Measurements from ENCODE around the gene GRIN3B. TPM values are rescaled to one million over a fixed set of nuclear protein-coding genes. Genes with fewer than 3 reads are reported as not detected.
A peak's percentile ranks its signal among the peaks of the same experiment; 100 is the strongest.
"Not testable (repeated sequence)": the region's sequence is repeated elsewhere in the genome, so short reads cannot be mapped to it uniquely, and the experiment has no call there.

GRIN3B gene, protein sequence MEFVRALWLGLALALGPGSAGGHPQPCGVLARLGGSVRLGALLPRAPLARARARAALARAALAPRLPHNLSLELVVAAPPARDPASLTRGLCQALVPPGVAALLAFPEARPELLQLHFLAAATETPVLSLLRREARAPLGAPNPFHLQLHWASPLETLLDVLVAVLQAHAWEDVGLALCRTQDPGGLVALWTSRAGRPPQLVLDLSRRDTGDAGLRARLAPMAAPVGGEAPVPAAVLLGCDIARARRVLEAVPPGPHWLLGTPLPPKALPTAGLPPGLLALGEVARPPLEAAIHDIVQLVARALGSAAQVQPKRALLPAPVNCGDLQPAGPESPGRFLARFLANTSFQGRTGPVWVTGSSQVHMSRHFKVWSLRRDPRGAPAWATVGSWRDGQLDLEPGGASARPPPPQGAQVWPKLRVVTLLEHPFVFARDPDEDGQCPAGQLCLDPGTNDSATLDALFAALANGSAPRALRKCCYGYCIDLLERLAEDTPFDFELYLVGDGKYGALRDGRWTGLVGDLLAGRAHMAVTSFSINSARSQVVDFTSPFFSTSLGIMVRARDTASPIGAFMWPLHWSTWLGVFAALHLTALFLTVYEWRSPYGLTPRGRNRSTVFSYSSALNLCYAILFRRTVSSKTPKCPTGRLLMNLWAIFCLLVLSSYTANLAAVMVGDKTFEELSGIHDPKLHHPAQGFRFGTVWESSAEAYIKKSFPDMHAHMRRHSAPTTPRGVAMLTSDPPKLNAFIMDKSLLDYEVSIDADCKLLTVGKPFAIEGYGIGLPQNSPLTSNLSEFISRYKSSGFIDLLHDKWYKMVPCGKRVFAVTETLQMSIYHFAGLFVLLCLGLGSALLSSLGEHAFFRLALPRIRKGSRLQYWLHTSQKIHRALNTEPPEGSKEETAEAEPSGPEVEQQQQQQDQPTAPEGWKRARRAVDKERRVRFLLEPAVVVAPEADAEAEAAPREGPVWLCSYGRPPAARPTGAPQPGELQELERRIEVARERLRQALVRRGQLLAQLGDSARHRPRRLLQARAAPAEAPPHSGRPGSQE
- not detected for total RNA-seq

DNA sequence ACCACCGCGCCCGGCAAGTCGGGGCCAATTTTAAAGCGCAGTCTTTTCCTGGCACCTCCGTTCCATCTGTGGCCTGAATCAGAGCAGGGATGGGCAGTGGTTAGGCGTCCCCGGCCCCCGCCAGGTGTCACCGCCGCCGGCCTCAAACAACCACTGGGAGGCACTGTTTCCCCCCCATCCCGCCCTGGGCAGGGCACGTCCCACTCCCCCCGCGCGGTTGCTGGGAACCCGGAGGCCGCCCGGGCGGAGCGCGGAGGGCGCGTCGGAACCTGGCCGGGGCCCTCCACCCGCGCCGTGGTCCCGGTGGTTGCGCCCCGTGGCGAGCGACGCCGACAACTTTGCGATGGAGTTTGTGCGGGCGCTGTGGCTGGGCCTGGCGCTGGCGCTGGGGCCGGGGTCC lies at the start of gene GRIN3B:
GRIN3B (plus strand) TSS at position 325 of the 400 bp plus-strand sequence; CDS start at position 344, 19 bp downstream.
- Mint-ChIP-seq H3K27me3 (peaks cover 43% of the 10 kb centered on the region), H3K36me3 (no peaks in the 10 kb centered on the region), H3K27ac (no peak within 1 kb of the TSS), H3K4me1 (peaks cover 8% of the 10 kb centered on the region), H3K4me3 (no peak within 1 kb of the TSS), H3K9me3 (no peaks in the 10 kb centered on the region)
- peak; percentile 66 for DNase-seq

DNA sequence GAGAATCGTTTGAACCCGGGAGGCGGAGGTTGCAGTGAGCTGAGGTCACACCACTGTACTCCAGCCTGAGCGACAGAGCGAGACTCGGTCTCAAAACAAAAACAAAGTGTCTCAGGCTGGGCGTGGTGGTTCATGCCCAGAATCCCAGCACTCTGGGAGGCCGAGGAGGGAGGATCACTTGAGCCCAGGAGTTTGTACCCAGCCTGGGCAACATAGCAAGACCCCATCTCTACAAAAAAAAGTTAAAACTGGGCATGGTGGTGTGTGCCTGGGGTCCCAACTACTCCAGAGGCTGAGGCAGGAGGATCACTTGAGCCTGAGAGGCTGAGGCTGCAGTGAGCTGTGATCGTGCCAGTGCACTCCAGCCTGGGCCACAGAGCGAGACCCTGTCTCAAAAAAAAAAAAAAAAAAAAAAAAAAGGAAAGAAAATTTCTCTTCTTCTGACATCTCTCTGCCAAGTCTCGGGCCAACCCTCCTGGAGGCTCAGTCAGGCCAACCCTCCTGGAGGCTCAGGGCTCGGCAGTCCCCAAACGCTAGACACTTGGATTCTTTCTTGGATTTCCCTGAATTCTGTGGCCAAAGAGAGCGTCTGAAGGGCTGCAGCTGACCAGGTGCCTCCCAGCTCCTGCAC lies 48.1 kb upstream of the GRIN3B start:
- H3K9me3 Mint-ChIP-seq, result no peaks in the 10 kb centered on the region
- H3K4me1 Mint-ChIP-seq, result no peaks in the 10 kb centered on the region
- no peak overlapping the region for H3K4me3 Mint-ChIP-seq
- no peak overlapping the region for H3K27ac Mint-ChIP-seq
- no peak for DNase-seq
- no peaks in the 10 kb centered on the region for H3K36me3 Mint-ChIP-seq
- H3K27me3 Mint-ChIP-seq, result no peaks in the 10 kb centered on the region

DNA sequence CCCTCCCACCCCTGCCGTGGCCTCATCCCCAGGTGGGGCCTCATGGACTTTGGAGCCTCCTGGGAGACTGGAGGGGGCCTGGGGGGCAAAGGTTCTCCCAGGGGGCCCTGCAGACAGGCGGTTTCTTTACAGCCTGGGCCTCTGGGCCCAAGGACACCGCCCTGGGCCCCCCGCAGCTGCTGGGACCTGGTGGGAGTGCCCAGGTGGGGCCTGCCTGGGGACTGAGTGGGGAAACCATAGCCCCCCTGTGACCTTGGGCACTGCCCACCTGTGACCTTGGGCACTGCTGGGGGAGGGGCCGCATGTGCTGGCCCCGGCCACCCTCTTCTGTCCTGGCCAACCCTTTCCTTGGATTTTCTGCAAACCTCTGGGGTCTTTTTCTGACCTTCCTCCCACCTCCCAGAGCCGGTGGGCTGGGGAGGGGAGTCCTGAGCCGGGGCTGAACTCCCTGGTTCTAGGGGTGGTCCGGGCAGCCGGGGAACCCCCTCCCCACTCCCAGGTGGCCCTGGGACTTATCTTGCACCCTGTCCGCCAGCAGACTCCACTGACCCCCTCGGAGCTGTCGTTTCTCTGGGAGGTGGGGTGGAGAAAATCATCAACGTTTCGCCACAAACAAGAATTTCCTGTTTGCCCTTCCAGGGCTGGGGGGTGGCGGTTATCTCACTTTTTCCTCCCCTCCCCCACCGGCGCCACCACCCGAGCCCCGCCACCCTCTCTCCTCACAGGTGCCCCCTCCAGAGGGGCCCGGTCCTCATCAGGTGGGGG lies 47.4 kb upstream of the GRIN3B start:
- no peak for DNase-seq
- Mint-ChIP-seq H3K36me3 (no peaks in the 10 kb centered on the region), H3K27ac (no peak overlapping the region), H3K4me3 (no peak overlapping the region), H3K9me3 (no peaks in the 10 kb centered on the region), H3K4me1 (no peaks in the 10 kb centered on the region), H3K27me3 (no peaks in the 10 kb centered on the region)

DNA sequence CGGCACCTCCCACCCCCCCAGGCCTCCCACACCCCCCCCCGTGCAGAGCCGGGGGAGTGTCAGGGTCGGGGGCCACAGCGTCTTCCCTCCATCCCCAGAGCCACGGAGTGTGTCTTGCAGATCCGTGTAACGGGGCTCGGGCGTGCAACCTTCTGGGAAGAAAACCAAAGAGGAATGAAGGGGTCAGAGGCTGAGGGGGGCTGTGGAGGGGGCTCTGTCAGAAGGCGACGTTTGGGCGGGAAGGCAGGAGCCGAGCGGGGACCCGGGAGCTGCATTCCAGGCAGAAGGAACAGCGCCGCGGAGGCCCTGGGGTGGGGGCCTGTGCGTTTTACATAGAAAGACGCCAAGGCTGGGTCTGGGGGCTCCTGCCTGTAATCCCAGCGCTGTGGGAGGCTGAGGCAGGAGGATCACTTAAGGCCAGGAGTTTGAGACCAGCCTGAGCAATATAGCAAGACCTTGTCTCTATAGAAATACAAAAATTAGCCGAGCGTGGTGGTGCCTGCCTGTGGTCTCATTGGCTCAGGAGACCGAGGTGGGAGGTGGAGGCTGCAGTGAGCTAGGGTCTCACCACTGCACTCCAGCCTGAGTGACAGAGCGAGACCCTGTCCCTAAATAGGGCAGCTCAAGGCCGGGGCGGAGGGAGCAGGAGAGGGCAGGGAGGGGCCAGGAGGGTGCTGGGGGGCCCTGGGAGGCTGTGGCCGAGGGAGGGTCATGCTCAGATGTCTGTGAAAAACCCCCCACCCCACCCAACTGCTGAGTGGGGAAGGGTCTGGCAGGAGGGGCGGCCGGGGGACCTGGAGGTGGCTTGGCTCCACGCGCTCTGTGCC lies 46.6 kb upstream of the GRIN3B start:
- Mint-ChIP-seq H3K27me3 (no peaks in the 10 kb centered on the region), H3K4me3 (no peak overlapping the region), H3K27ac (no peak overlapping the region), H3K36me3 (no peaks in the 10 kb centered on the region), H3K4me1 (no peaks in the 10 kb centered on the region), H3K9me3 (no peaks in the 10 kb centered on the region)
- no peak for DNase-seq

DNA sequence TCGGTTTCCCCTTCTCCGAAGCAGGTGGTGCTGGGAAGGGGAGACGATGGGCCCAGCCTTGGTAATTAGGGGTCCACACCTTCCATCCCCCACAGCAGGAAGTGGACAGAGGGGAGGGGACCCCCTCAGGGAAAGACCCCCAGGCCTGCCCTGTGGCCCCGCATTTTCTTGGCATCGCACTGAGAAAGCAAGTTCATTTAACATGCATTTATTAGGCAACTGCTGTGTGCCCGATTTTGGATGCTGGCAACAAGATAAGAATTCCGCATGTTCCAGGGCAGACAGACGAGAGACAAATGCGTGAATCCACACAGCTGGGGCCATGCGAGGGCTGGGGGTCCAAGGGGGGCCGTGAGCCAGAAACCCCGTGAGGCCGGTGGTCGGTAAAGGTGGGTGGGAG lies 45.9 kb upstream of the GRIN3B start:
- DNase-seq, result no peak
- H3K27ac Mint-ChIP-seq, result no peak overlapping the region
- H3K4me3 Mint-ChIP-seq, result no peak overlapping the region
- no peaks in the 10 kb centered on the region for H3K9me3 Mint-ChIP-seq
- peaks cover 3% of the 10 kb centered on the region for H3K4me1 Mint-ChIP-seq
- H3K27me3 Mint-ChIP-seq, result no peaks in the 10 kb centered on the region
- H3K36me3 Mint-ChIP-seq, result no peaks in the 10 kb centered on the region

DNA sequence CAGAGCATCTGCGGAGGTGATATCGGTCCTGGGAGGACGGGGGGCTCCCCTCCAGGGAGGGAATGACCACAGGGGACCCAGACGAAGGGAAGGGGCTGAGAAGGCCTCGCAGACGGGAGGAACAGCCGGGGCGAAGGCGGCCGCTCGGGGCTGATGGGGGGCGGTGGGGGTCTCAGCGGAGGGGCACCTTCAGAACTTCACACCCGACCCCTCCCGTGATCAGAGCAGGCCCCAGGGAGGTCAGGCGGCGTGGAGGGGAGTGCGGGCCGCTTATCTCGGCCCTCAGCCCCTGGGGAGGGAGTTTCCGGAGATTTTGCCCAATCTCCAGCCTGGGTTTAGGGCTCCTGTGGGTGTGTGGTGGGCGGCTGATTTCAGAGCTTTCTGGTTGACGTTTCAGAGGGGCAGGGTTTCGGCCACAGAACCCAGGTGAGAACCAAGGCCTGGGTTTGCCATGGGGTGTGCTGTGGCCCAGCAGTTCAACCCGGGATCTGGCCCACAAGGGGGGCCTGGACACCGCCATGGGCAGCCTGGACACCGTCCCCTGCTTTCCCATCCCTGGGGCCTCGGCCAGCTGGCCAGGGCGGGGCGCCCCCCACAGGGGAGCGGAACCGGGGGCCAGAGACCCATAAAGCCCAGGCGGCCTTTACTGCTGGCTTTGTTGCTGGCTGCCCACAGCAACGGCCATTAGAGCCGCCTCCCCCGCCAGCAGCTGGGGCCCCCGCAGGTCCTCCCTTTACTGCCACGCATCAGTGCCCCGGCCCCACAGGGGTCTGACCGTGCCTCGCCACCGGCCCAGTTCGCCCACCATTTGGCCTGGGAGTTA lies 45.3 kb upstream of the GRIN3B start:
- no peak overlapping the region for H3K4me3 Mint-ChIP-seq
- H3K9me3 Mint-ChIP-seq, result no peaks in the 10 kb centered on the region
- no peaks in the 10 kb centered on the region for H3K27me3 Mint-ChIP-seq
- H3K4me1 Mint-ChIP-seq, result peaks cover 3% of the 10 kb centered on the region
- H3K36me3 Mint-ChIP-seq, result no peaks in the 10 kb centered on the region
- DNase-seq, result no peak
- no peak overlapping the region for H3K27ac Mint-ChIP-seq

DNA sequence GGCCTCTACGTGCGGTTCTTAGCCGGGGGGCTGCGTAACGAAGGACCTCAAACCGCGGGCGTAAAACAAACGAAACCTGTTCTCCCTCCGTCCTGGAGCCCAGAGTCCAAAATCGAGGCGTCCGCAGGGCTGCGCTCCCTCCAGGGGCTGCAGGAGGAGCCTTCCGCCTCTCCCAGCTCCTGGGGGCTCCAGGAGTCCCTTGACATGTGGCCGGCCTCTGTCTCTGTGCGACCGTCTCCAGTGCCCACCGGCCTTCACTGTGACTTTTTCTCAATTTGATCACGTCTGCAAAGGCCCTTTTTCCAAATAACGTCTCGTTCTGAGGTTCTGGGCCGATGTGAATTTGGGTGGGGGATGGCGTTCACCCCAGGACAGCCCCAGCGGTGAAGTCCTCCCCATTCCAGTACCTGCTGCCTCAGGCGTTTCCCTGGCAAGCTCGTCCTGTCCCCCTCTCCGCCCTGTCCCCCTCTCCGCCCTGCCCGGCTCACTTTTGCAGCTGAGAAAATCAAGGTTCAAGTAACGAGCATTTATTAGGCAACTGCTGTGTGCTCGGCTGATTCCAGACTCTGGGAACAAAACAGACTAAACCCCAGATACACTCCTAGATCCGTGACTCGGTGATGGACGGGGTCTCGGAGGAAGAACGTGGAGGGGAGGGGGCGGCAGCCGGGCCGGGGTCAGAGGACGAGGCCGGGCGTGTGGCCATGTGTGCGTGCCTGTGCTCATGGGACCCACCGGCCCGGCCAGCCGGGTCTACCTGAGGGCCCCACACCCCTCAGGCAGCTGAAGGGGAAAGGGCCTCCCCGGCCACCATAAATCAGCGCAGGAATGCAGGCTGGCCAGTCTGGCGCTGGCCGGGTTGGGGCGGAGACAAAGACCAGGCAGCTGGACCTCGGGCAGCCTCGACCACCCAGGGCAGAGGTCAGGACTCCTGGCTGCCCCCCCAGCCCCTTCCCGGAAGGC lies 44.1 kb upstream of the GRIN3B start:
- Mint-ChIP-seq H3K36me3 (no peaks in the 10 kb centered on the region), H3K4me3 (no peak overlapping the region), H3K27ac (no peak overlapping the region), H3K27me3 (no peaks in the 10 kb centered on the region), H3K9me3 (no peaks in the 10 kb centered on the region), H3K4me1 (peaks cover 3% of the 10 kb centered on the region)
- DNase-seq, result no peak

DNA sequence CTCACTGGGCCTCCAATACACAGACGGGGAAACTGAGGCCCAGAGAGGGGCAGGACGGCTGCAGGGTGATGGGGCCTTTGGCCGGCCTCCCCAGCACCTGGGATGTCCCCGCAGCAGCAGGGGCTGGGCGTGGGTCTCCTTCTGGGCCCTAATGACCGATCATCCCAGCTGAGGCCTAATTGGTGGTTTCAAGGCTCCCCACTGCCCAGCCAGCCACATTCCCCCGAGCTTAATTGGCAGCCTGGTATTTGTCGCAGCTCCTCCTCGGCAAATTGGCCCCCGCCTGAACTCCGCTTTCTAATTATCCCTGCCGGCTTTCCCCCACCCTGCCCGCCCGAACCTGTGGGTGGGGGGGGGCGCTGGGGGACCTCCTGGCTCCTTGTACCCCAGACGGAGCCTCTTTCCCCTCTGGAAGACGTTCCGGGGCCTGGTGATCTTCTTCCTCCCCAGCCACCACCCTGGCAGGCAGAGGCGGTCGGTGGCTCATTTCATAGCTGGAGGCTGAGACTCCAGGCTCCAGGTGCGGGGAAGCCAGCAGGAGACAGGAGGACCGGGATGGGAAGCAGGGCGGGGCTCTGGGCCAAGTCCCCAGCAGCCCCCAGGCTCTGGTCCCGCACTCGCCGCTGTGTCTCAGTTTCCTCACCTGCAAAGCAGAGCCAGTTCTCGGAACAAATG lies 43.3 kb upstream of the GRIN3B start:
- Mint-ChIP-seq H3K27me3 (no peaks in the 10 kb centered on the region), H3K27ac (no peak overlapping the region), H3K4me1 (peaks cover 3% of the 10 kb centered on the region), H3K9me3 (no peaks in the 10 kb centered on the region), H3K36me3 (no peaks in the 10 kb centered on the region), H3K4me3 (no peak overlapping the region)
- no peak for DNase-seq

DNA sequence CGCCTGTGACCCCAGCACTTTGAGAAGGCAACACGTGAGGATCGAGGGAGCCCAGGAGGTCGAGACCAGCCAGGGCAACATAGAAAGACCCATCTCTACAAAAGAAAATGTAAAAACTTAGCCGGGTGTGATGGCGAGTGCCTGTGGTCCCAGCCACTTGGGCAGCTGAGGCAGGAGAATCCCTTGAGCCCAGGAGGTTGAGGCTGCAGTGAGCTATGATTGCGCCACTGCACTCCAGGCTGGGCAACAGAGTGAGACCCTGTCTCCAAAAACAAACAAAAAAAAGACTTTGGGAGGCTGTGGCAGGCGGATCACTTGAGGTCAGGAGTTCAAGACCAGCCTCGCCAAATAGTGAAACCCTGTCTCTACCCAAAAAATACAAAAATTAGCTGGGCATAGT lies 42.6 kb upstream of the GRIN3B start:
- H3K27ac Mint-ChIP-seq, H3K4me1 Mint-ChIP-seq, DNase-seq, H3K36me3 Mint-ChIP-seq, H3K9me3 Mint-ChIP-seq, H3K4me3 Mint-ChIP-seq, H3K27me3 Mint-ChIP-seq: not testable (repeated sequence)

DNA sequence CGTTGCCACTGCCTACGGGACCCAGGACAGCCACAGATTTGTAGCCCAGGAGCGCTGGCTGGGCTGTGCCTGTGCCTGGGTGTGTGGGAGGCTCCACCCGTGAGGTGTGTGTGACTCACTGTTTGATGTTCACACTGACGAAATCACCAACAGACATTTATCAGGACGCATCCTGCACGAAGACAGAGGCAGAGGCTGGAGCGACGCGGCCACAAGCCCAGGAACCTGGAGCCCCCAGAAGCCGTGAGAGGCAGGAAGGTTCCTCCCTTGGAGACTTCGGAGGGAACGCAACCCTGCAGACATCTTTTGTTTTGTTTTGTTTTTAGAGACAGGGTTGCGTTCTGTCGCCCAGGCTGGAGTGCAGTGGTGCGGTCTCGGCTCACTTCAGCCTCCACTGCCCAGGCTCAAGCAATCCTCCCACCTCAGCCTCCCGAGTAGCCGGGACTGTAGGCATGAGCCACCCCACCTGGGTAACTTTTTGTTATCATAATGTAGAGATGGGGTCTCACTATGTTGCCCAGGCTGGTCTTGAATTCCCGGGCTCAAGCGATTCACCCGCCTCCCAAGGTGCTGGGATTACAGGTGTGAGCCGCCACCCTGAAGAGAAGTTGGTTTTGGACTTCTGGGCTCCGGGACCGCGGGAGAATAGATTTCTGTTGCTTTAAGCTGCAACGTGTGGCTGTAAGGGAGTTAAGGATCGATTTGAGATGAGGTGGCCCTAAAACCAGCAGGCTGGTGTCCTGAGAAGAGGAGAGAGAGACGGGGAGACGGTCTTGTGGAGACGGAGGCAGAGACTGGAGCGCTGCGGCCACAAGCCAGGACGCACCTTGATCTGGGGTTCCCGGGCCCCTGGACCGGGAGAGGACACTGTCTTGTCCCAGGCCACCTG lies 41.0 kb upstream of the GRIN3B start:
- Mint-ChIP-seq H3K36me3 (no peaks in the 10 kb centered on the region), H3K4me3 (no peak overlapping the region), H3K9me3 (no peaks in the 10 kb centered on the region), H3K27me3 (no peaks in the 10 kb centered on the region), H3K4me1 (peaks cover 3% of the 10 kb centered on the region), H3K27ac (no peak overlapping the region)
- peak; percentile 38 for DNase-seq

DNA sequence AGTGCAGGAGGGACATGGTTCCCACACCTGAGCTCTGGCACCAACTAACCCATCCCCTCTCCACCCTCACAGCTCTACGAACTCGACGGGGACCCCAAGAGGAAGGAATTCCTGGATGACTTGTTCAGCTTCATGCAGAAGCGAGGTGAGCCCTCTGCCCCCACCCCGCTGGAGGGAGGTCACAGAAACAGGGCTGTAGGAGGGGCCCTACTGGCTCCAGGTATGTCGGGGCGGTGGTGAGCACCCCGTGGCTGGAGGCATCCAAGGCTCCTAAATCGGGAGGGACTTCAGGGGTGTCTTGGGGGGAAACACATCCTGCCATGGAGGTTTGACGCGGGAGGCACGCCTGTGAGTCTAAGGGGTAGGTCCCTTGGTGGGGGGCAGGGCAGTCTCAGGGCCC lies 40.2 kb upstream of the GRIN3B start:
- Mint-ChIP-seq H3K4me1 (peaks cover 3% of the 10 kb centered on the region), H3K4me3 (no peak overlapping the region)

More for the DNA sequence above, 40.2 kb upstream of the GRIN3B start:
- H3K36me3 Mint-ChIP-seq, result peaks cover 5% of the 10 kb centered on the region
- DNase-seq, result no peak
- H3K27ac Mint-ChIP-seq, result no peak overlapping the region
- H3K9me3 Mint-ChIP-seq, result peaks cover under 1% of the 10 kb centered on the region
- H3K27me3 Mint-ChIP-seq, result no peaks in the 10 kb centered on the region
